Activated CD8-positive, alpha-beta memory T cell treated with anti-CD3 and anti-CD28 coated beads for 36 hours (primary cell): ENCODE measurements around the gene PLEKHG1. TPM values are rescaled to one million over a fixed set of nuclear protein-coding genes. Genes with fewer than 3 reads are reported as not detected.

Experiments
- CTCF ChIA-PET: fragments of 350-600 bp; sonication (Branson Sonifier 250); formaldehyde crosslinking; loops from one replicate; lab custom pipeline; 2021; ENCODE audit warnings: antibody characterized with exemption; lab: Charles Lee
- POLR2A ChIA-PET: fragments of 350-600 bp; sonication (Branson Sonifier 250); formaldehyde crosslinking; loops from one replicate; lab custom pipeline; 2021; ENCODE audit warnings: antibody characterized with exemption; lab: Charles Lee
- total RNA-seq, 2 experiments: library from RNA; stranded (reverse); gene quantifications; one replicate each; pipeline ENCODE4 v1.2.3, GENCODE V29; 2021

The PLEKHG1 gene
- total RNA-seq, 2 experiments from 2014 or later, result 7.0 to 7.7 TPM

- CTCF ChIA-PET, result no interaction called here
Measured at GRCh38 chr6:150587637-150588036, 12.0 kb upstream of the PLEKHG1 start.

GRCh38 chr6:150588888-150589499, 10.7 kb upstream of the PLEKHG1 start:
- ChIA-PET POLR2A (no interaction called here), CTCF (interaction anchor here (0.9 kb wide), 1 partner anchor 171 kb away, joined by 3 read pairs; no protein-coding TSS in a partner anchor)

More at GRCh38 chr6:150587637-150588036, 12.0 kb upstream of the PLEKHG1 start:
- POLR2A ChIA-PET, result no interaction called here

DNA sequence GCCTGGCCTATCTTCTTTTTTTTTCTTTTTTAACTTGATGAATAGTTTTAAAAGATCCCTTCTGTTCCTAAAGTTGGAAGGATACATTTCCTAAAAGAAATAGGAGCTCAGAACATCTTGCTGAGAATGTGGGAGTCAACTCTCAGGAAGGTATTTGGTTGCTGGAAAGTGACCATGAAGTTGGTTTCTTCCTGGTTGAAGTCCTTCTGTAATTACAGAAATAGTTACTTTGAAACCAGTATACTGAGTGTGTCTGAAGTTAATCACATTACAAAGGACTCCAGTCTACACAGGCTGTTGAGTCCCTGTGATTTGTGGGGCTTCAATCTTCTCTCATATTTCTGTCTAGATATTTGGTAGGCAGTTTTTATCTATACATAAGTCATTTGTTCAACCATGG, 9.8 kb upstream of the PLEKHG1 start:
- ChIA-PET CTCF (no interaction called here), POLR2A (no interaction called here)

GRCh38 chr6:150590446-150590845, 9.2 kb upstream of the PLEKHG1 start:
- ChIA-PET CTCF (no interaction called here), POLR2A (no interaction called here)

GRCh38 chr6:150592377-150592995, 7.2 kb upstream of the PLEKHG1 start:
- ChIA-PET POLR2A (no interaction called here), CTCF (no interaction called here)

DNA sequence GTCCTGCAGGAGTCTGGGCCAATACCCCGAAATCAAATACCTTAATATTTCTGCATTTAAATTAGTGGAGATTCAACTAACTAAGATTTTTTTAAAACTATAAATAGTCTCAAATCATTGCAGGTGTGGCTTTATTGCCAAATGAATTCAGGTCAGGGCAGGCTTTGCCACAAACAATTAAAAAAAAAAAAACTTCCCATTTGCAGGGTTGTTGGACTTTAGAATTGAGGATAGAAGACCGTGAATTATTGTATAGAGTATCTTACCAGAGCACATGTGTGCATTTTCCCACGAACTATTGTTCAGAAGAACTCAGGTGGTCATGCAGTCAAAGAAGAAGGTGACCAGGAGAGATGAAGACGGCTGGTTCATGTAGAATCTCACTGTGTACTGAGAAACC, 6.6 kb upstream of the PLEKHG1 start:
- POLR2A ChIA-PET, result no interaction called here
- CTCF ChIA-PET, result no interaction called here

GRCh38 chr6:150596439-150596838, 3.2 kb upstream of the PLEKHG1 start:
- ChIA-PET POLR2A (no interaction called here), CTCF (interaction anchor here (0.6 to 1.1 kb wide), 2 partner anchors 18 to 138 kb away, joined by 3 read pairs; no protein-coding TSS in a partner anchor)

GRCh38 chr6:150598401-150598800, 1.3 kb upstream of the PLEKHG1 start:
- ChIA-PET CTCF (interaction anchor here (0.7 to 1.2 kb wide), 2 partner anchors 180 to 528 kb away, joined by 3 to 5 read pairs; no protein-coding TSS in a partner anchor), POLR2A (interaction anchor here (3.3 kb wide), 1 partner anchor 35 kb away, joined by 11 read pairs; no protein-coding TSS in a partner anchor)

DNA sequence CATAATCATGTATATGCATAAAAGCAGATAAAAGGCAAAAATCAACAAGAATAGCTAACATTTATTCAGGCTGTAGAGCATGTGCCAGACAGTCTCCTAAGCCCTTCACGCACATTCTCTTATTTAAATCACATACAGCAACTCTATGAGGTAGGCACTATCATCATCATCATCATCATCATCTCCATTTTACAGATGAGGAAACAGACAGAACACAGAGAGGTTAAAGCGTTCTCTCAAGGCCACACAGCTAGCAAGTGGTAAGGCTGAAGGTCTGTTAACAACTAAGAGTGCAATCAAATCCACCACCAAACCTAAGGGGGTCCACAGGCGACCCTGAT, 857 bp upstream of the PLEKHG1 start:
- ChIA-PET POLR2A (interaction anchor here (0.6 to 3.3 kb wide), 6 partner anchors 18 to 1054 kb away, joined by 4 to 14 read pairs (median 7); no protein-coding TSS in a partner anchor), CTCF (interaction anchor here (0.6 to 0.8 kb wide), 3 partner anchors 40 to 528 kb away, joined by 3 read pairs; no protein-coding TSS in a partner anchor)

- CTCF ChIA-PET, result interaction anchor here (1.0 to 1.3 kb wide), 4 partner anchors 15 to 214 kb away, joined by 3 to 6 read pairs (median 4); no protein-coding TSS in a partner anchor
- POLR2A ChIA-PET, result interaction anchor here (1.0 to 3.3 kb wide), 3 partner anchors 33 to 214 kb away, joined by 8 to 14 read pairs (median 11); no protein-coding TSS in a partner anchor
Measured at GRCh38 chr6:150600010-150600300, 270 bp downstream of the PLEKHG1 start.

- ChIA-PET POLR2A (interaction anchor here (0.8 to 3.3 kb wide), 4 partner anchors 15 to 213 kb away, joined by 3 to 14 read pairs (median 7); no protein-coding TSS in a partner anchor), CTCF (interaction anchor here (1.0 to 1.5 kb wide), 7 partner anchors 14 to 521 kb away, joined by 3 to 6 read pairs (median 3); no protein-coding TSS in a partner anchor)
Measured at GRCh38 chr6:150600301-150601017, 774 bp downstream of the PLEKHG1 start.

GRCh38 chr6:150601439-150601838, 1.8 kb downstream of the PLEKHG1 start:
- CTCF ChIA-PET, result interaction anchor here (1.1 to 1.5 kb wide), 3 partner anchors 32 to 522 kb away, joined by 3 to 5 read pairs (median 3); no protein-coding TSS in a partner anchor

GRCh38 chr6:150603176-150603575, 3.5 kb downstream of the PLEKHG1 start:
- ChIA-PET CTCF (interaction anchor here (0.6 kb wide), 1 partner anchor 77 kb away, joined by 3 read pairs; no protein-coding TSS in a partner anchor), POLR2A (no interaction called here)

More at GRCh38 chr6:150601439-150601838, 1.8 kb downstream of the PLEKHG1 start:
- POLR2A ChIA-PET, result no interaction called here

DNA sequence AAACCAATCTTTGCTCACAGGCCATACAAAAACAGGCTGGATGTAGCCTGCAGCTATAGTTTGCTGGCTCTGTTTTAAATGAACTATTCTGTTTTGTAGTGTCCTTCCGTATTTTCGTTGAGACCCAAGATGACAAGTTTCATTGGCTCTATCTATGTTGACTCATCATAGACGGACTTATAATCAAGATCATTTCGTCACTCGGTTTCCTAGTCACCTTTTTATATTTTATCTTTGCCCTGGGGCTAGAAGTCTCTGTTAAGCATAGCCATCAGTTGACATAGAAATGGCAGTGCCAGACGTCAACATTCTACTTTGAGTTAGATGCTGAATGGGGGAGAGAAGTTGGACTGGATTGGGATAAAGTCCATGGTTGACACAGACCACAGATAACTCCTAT, 4.8 kb downstream of the PLEKHG1 start:
- POLR2A ChIA-PET, result no interaction called here
- CTCF ChIA-PET, result no interaction called here

DNA sequence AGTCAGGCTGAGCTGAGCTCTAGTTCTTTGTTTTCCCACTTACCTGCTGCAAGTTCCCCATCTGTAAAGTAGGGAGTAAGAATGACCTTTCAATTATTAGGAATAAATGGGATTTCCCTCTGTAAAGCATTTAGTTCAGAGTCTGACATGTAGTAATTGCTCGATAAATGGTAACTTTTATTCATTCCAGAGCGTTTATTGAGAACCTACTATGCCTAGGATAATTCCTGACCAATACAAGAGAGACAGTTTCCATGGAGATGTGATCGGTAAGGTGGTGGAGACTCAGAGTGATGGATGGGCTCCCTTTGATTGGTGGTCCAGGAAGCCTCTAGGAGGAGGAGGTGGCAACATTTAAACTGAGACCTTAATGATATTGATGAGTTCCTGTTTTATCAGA, 5.6 kb downstream of the PLEKHG1 start:
- CTCF ChIA-PET, result no interaction called here
- POLR2A ChIA-PET, result no interaction called here

DNA sequence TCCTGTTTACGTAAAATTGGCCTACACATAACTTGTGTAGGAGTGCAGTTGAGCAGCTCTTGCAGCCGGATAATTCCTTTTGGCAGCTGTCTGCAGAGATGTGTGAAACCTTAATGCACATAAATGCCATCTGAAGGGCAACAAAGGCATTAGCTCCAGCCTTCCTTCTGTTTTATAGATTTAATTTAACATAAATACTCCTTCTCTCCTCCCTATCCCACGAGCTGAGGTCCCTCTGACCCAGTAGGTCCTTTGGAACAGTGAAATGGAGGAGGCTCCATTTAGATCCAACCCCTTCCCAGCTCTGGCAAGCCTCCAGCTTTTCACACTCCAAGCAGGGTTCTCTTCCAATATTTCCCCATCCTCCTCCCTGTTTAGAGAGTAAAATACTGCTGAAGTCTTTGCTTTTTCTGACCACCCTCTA, 6.5 kb downstream of the PLEKHG1 start:
- ChIA-PET POLR2A (no interaction called here), CTCF (no interaction called here)

GRCh38 chr6:150606647-150607328, 7.1 kb downstream of the PLEKHG1 start:
- POLR2A ChIA-PET, result no interaction called here
- CTCF ChIA-PET, result no interaction called here

DNA sequence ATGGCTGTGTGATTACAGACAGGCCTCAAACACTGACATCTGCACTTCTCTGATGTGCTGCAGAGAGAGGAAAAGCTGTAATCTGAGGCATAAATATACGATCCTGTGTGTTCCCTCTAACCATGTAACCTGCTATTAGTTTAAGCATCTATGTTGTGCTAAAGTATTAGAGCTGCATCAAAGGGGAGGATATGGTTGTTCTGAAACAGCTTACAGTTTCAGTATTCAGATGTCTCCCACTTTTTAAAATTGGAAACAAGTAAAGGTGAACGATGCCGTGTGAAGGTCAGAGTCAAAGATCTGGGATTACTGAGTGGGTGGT, 7.6 kb downstream of the PLEKHG1 start:
- POLR2A ChIA-PET, result no interaction called here
- CTCF ChIA-PET, result no interaction called here

DNA sequence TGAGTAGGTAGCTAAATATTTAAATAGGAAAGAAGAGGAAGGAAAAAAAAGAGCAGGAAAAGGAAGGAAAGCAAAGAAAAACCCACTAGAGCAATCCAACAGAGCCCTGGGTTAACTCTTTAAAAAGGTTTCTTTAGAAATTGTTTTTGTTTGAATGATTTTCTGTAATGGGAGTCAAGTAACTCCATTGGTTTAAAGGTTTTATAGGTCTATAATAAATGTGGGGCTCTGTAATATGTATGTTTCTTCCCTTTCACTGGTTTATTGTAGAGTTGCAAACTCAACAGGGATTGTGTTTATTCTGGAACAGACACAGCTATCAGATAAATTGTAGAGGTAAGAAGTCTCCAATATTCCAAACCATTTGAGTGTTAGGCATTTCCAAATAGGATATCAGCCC, 10.9 kb downstream of the PLEKHG1 start:
- CTCF ChIA-PET, result no interaction called here
- POLR2A ChIA-PET, result no interaction called here
